Myocyte (in vitro differentiated cells): ENCODE results near the gene HOXB7. TPM values are rescaled to one million over a fixed set of nuclear protein-coding genes. Genes with fewer than 3 reads are reported as not detected.
A peak's percentile ranks its signal among the peaks of the same experiment; 100 is the strongest.

ENCODE experiments used
- DNase-seq: peaks from one replicate; pipeline ENCODE4 v3.0.0-alpha.2; 2012; ENCODE audit warnings: low read depth
- total RNA-seq: library from RNA; depleted of rRNA; stranded (reverse); fragments of >200 nt; gene quantifications from 2 replicates; pipeline ENCODE4 v1.2.3, GENCODE V29; 2014

Gene HOXB7
- total RNA-seq, 1 donor from 2014 or later = 30.4 TPM

- no peak for DNase-seq
Measured at GRCh38 chr17:48586355-48587258, 24.2 kb downstream of the HOXB7 start.

GRCh38 chr17:48584223-48584741, 26.5 kb downstream of the HOXB7 start:
- DNase-seq = no peak

GRCh38 chr17:48583708-48584222, 27.1 kb downstream of the HOXB7 start:
- DNase-seq = no peak

- no peak for DNase-seq
Measured at GRCh38 chr17:48582750-48583069, 28.1 kb downstream of the HOXB7 start.

GRCh38 chr17:48579760-48580554, 30.9 kb downstream of the HOXB7 start:
- DNase-seq = no peak

GRCh38 chr17:48579471-48579759, 31.4 kb downstream of the HOXB7 start:
- DNase-seq = no peak

- DNase-seq = no peak
Measured at GRCh38 chr17:48578616-48579470, 32.0 kb downstream of the HOXB7 start.

GRCh38 chr17:48577946-48578615, 32.7 kb downstream of the HOXB7 start, which contains the start of gene HOXB4:
HOXB4 (minus strand) TSS chr17:48578350; CDS start chr17:48578319, 31 bp downstream.
- DNase-seq = peak; percentile 77

- DNase-seq = no peak
Measured at GRCh38 chr17:48577330-48577945, 33.4 kb downstream of the HOXB7 start.

- no peak for DNase-seq
Measured at GRCh38 chr17:48576479-48577309, 34.1 kb downstream of the HOXB7 start.

GRCh38 chr17:48575673-48576478, 34.9 kb downstream of the HOXB7 start:
- no peak for DNase-seq

- no peak for DNase-seq
Measured at GRCh38 chr17:48575066-48575582, 35.7 kb downstream of the HOXB7 start.

GRCh38 chr17:48574505-48575065, 36.2 kb downstream of the HOXB7 start:
- DNase-seq = no peak

GRCh38 chr17:48571826-48572417, 38.9 kb downstream of the HOXB7 start:
- no peak for DNase-seq

- DNase-seq = no peak
Measured at GRCh38 chr17:48571024-48571818, 39.6 kb downstream of the HOXB7 start.

- no peak for DNase-seq
Measured at GRCh38 chr17:48570325-48571023, 40.3 kb downstream of the HOXB7 start.
